Measurements from ENCODE around the gene FPR2. TPM values are rescaled to one million over a fixed set of nuclear protein-coding genes. Genes with fewer than 3 reads are reported as not detected.

The FPR2 gene
- total RNA-seq, 4 donors from 2014 or later = 0.26 to 1.00 TPM; not detected in 2

GRCh38 chr19:51754109-51754508 is 6.9 kb upstream of the FPR2 start:
- H3K36me3 ChIP-seq = no peaks in the 10 kb centered on the region
- H3K4me3 ChIP-seq = no peak overlapping the region
- no peak for TF ChIP-seq POLR2A (IDR thresholded peaks at IDR 0.05)
- TF ChIP-seq, protein P1, sequence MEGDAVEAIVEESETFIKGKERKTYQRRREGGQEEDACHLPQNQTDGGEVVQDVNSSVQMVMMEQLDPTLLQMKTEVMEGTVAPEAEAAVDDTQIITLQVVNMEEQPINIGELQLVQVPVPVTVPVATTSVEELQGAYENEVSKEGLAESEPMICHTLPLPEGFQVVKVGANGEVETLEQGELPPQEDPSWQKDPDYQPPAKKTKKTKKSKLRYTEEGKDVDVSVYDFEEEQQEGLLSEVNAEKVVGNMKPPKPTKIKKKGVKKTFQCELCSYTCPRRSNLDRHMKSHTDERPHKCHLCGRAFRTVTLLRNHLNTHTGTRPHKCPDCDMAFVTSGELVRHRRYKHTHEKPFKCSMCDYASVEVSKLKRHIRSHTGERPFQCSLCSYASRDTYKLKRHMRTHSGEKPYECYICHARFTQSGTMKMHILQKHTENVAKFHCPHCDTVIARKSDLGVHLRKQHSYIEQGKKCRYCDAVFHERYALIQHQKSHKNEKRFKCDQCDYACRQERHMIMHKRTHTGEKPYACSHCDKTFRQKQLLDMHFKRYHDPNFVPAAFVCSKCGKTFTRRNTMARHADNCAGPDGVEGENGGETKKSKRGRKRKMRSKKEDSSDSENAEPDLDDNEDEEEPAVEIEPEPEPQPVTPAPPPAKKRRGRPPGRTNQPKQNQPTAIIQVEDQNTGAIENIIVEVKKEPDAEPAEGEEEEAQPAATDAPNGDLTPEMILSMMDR (IDR thresholded peaks at IDR 0.05 in 4 of 5, conservative IDR thresholded peaks at IDR 0.05 in 1 of 5) = no peak
- intact Hi-C loops (cut with DNase I; ENCODE audit: low total_unique reads) = no loop called here
- no peaks in the 10 kb centered on the region for H3K27me3 ChIP-seq
- DNase-seq (no peak), ATAC-seq (peak; percentile 19 to 30)
- no peaks in the 10 kb centered on the region for H3K4me1 ChIP-seq
- no peak overlapping the region for H3K27ac ChIP-seq
- H3K9me3 ChIP-seq = no peaks in the 10 kb centered on the region
- in situ Hi-C loops (cut with MboI; ENCODE audit: low sequenced_read_pairs in 4 of 4) = no loop called here

- ATAC-seq (no peak), DNase-seq (no peak)
- Histone ChIP-seq H3K9me3 (no peaks in the 10 kb centered on the region), H3K27me3 (no peaks in the 10 kb centered on the region), H3K4me3 (no peak overlapping the region), H3K27ac (no peak overlapping the region), H3K36me3 (no peaks in the 10 kb centered on the region), H3K4me1 (no peaks in the 10 kb centered on the region)
- in situ Hi-C loops (cut with MboI; ENCODE audit: low sequenced_read_pairs in 4 of 4) = no loop called here
- intact Hi-C loops (cut with DNase I; ENCODE audit: low total_unique reads) = no loop called here
- TF ChIP-seq, protein P1 (IDR thresholded peaks at IDR 0.05 in 4 of 5, conservative IDR thresholded peaks at IDR 0.05 in 1 of 5) = no peak
- TF ChIP-seq POLR2A (IDR thresholded peaks at IDR 0.05) = no peak
Observed at GRCh38 chr19:51754770-51755169, 6.2 kb upstream of the FPR2 start.

DNA sequence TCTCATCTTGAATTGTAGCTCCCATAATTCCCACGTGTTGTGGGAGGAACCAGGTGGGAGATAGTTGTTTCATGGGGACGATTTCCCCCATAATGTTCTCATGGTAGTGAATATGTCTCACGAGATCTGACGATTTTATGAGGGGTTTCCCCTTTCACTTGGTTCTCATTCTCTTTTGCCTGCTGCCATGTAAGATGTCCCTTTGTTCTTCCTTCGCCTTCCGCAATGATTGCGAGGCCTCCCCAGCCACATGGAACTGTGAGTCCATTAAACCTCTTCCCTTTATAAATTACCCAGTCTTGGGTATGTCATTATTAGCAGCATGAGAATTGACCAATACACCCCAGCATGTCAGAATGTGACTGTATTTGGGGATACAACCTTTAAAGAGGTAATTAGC is 5.4 kb upstream of the FPR2 start:
- Histone ChIP-seq H3K36me3 (no peaks in the 10 kb centered on the region), H3K4me1 (no peaks in the 10 kb centered on the region), H3K27me3 (no peaks in the 10 kb centered on the region), H3K4me3 (no peak overlapping the region), H3K27ac (no peak overlapping the region), H3K9me3 (no peaks in the 10 kb centered on the region)
- intact Hi-C loops (cut with DNase I; ENCODE audit: low total_unique reads) = no loop called here
- no peak for DNase-seq
- no peak for TF ChIP-seq POLR2A (IDR thresholded peaks at IDR 0.05)
- TF ChIP-seq, protein P1 (IDR thresholded peaks at IDR 0.05 in 4 of 5, conservative IDR thresholded peaks at IDR 0.05 in 1 of 5) = no peak
- in situ Hi-C loops (cut with MboI; ENCODE audit: low sequenced_read_pairs in 4 of 4) = no loop called here
- no peak for ATAC-seq

GRCh38 chr19:51761696-51762095 is 716 bp downstream of the FPR2 start:
- Histone ChIP-seq H3K36me3 (no peaks in the 10 kb centered on the region), H3K27me3 (no peaks in the 10 kb centered on the region), H3K4me3 (no peak overlapping the region), H3K4me1 (no peaks in the 10 kb centered on the region), H3K27ac (no peak overlapping the region), H3K9me3 (no peaks in the 10 kb centered on the region)
- ATAC-seq (no peak), DNase-seq (no peak)
- intact Hi-C loops (cut with DNase I; ENCODE audit: low total_unique reads) = no loop called here
- in situ Hi-C loops (cut with MboI; ENCODE audit: low sequenced_read_pairs in 4 of 4) = no loop called here
- TF ChIP-seq, protein P1 (IDR thresholded peaks at IDR 0.05 in 4 of 5, conservative IDR thresholded peaks at IDR 0.05 in 1 of 5) = no peak
- no peak for TF ChIP-seq POLR2A (IDR thresholded peaks at IDR 0.05)

DNA sequence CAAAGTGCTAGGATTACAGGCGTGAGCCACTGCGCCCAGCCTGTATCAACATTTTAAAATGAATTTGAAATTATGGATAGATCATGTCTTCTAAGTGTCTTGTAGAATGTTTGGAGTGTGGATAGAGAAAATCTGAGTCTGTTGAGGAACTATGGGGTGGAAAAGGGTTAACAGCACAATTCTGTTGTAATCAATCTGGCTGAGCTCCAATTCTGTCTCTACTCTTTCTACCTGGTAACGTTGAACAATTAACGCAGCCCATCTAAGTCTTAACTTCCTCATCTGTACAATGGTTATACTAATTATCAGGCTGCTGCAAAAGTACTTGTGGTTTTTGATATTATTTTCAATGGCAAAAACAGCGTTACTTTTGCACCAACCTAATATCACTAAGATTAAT is 4.1 kb downstream of the FPR2 start:
- H3K27ac ChIP-seq = no peak overlapping the region
- TF ChIP-seq, protein P1 (IDR thresholded peaks at IDR 0.05 in 4 of 5, conservative IDR thresholded peaks at IDR 0.05 in 1 of 5) = no peak
- TF ChIP-seq POLR2A (IDR thresholded peaks at IDR 0.05) = no peak
- no peaks in the 10 kb centered on the region for H3K9me3 ChIP-seq
- no peaks in the 10 kb centered on the region for H3K27me3 ChIP-seq
- intact Hi-C loops (cut with DNase I; ENCODE audit: low total_unique reads) (no loop called here), in situ Hi-C loops (cut with MboI; ENCODE audit: low sequenced_read_pairs in 4 of 4) (no loop called here)
- no peak overlapping the region for H3K4me3 ChIP-seq
- no peaks in the 10 kb centered on the region for H3K36me3 ChIP-seq
- ATAC-seq = no peak
- no peak for DNase-seq
- no peaks in the 10 kb centered on the region for H3K4me1 ChIP-seq
